Endothelial cell (in vitro differentiated cells): ENCODE data around the gene SMR3A. TPM values are rescaled to one million over a fixed set of nuclear protein-coding genes. Genes with fewer than 3 reads are reported as not detected.

ENCODE experiments used
- DNase-seq: peaks from one replicate; pipeline ENCODE4 v3.0.0; 2021; ENCODE audit warnings: low spot score
- H3K27ac Mint-ChIP-seq: one replicate; pipeline ENCODE4 v1.8.0; 2021; ENCODE audit warnings: mixed read lengths, inconsistent platforms; ENCODE audit not compliant: unreplicated experiment
- H3K27me3 Mint-ChIP-seq: one replicate; pipeline ENCODE4 v1.8.0; 2021; ENCODE audit warnings: mild to moderate bottlenecking, moderate library complexity, mixed read lengths, inconsistent platforms; ENCODE audit not compliant: unreplicated experiment
- H3K36me3 Mint-ChIP-seq: one replicate; pipeline ENCODE4 v1.8.0; 2021; ENCODE audit warnings: mild to moderate bottlenecking, low read depth, mixed read lengths, inconsistent platforms; ENCODE audit not compliant: unreplicated experiment
- H3K4me1 Mint-ChIP-seq: one replicate; pipeline ENCODE4 v1.8.0; 2021; ENCODE audit warnings: mild to moderate bottlenecking, mixed read lengths, inconsistent platforms; ENCODE audit not compliant: unreplicated experiment
- H3K4me3 Mint-ChIP-seq: one replicate; pipeline ENCODE4 v1.8.0; 2021; ENCODE audit warnings: mild to moderate bottlenecking, mixed read lengths, inconsistent platforms; ENCODE audit not compliant: unreplicated experiment
- H3K9me3 Mint-ChIP-seq: one replicate; pipeline ENCODE4 v1.8.0; 2021; ENCODE audit warnings: mixed read lengths, inconsistent platforms; ENCODE audit not compliant: unreplicated experiment
- CTCF ChIP-seq: fragments of 200-600 bp; sonication (generic); IDR thresholded peaks from one replicate; pipeline ENCODE4 v1.5.0; 2021; ENCODE audit warnings: antibody characterized with exemption; ENCODE audit not compliant: unreplicated experiment
- total RNA-seq: library from RNA; stranded (reverse); fragmentation: NEBNext Ultra II Directional; extraction: Animal tissue kit (Norgen Biotek cat#: 25700); gene quantifications from one replicate; pipeline ENCODE4 v1.2.1, GENCODE V29; 2021; ENCODE audit not compliant: unreplicated experiment

SMR3A gene
- total RNA-seq, 1 donor from 2014 or later: not detected

GRCh38 chr4:70405765-70406164 lies 45.2 kb downstream of the SMR3A start:
- H3K36me3 Mint-ChIP-seq: no peaks in the 10 kb centered on the region
- H3K4me3 Mint-ChIP-seq: no peak overlapping the region
- no peak overlapping the region for H3K27ac Mint-ChIP-seq
- peaks cover 3% of the 10 kb centered on the region for H3K27me3 Mint-ChIP-seq
- no peak for DNase-seq
- no peaks in the 10 kb centered on the region for H3K9me3 Mint-ChIP-seq
- H3K4me1 Mint-ChIP-seq: peaks cover 4% of the 10 kb centered on the region
- TF ChIP-seq CTCF: no peak

Other genes with a start within 250 kb of the SMR3A start
- gene PRR27, start 206.5 kb upstream of the SMR3A start, total RNA-seq: not detected
- not detected for gene ODAM, start 165.0 kb upstream of the SMR3A start, total RNA-seq
- not detected for gene FDCSP, start 134.6 kb upstream of the SMR3A start, total RNA-seq
- gene CSN3, start 118.2 kb upstream of the SMR3A start, total RNA-seq: not detected
- not detected for gene CABS1, start 25.8 kb upstream of the SMR3A start, total RNA-seq
- 1.1 TPM for gene SMR3B, start 22.4 kb downstream of the SMR3A start, total RNA-seq
- gene OPRPN, start 37.2 kb downstream of the SMR3A start, total RNA-seq: not detected
- not detected for gene MUC7, start 111.4 kb downstream of the SMR3A start, total RNA-seq
- gene AMTN, start 157.8 kb downstream of the SMR3A start, total RNA-seq: not detected
- gene AMBN, start 231.5 kb downstream of the SMR3A start, total RNA-seq: not detected